HFF-Myc (cell line): Measurements from ENCODE around the gene CIDEB.

ENCODE experiments used
- DNase-seq: peaks from one replicate; pipeline ENCODE4 v3.0.0-alpha.2; 2011; ENCODE audit warnings: low read depth; ENCODE audit errors: extremely low read depth
- H3K4me3 ChIP-seq: replicated peaks from 2 replicates; pipeline ENCODE4 v1.5.1; 2011; ENCODE audit warnings: low read depth, mild to moderate bottlenecking, control low read depth, low read length
- TF ChIP-seq, protein P1 (sequence below): IDR thresholded peaks from 2 replicates; pipeline ENCODE4 v1.5.1; 2012; ENCODE audit warnings: mild to moderate bottlenecking, low read depth, low read length, control low read depth; ENCODE audit errors: missing control alignments

CIDEB gene

DNA sequence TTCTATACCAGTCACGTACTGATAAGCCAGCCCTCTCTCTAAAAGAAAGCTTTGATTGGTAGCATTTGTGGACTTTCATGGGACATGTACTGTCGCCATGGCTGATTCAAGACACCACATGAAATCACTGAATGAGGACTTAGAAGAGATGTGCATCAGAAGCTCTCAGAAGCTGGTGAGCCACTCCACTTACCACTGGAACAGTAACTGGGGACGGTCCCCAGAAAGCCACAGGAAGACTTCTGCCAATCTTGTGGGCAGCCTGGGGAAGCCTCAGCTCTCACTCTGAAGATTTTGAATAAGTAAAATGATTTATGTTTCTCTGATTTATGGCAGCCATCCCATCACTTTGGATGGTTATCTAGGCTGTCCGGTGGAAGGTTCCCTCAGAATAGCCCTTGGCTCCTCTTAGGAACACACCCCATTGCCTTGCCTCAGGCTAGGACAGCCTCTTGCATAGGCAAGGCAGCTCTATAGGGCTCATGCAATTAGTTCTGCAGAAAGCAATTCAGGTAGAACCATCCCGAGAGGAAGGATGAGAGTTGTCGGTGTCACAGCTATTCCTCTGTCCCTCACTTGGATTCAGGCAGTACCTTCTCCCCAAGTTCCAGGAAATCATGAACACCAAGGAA lies 18.0 kb downstream of the CIDEB start:
- DNase-seq: no peak
- TF ChIP-seq, protein P1, sequence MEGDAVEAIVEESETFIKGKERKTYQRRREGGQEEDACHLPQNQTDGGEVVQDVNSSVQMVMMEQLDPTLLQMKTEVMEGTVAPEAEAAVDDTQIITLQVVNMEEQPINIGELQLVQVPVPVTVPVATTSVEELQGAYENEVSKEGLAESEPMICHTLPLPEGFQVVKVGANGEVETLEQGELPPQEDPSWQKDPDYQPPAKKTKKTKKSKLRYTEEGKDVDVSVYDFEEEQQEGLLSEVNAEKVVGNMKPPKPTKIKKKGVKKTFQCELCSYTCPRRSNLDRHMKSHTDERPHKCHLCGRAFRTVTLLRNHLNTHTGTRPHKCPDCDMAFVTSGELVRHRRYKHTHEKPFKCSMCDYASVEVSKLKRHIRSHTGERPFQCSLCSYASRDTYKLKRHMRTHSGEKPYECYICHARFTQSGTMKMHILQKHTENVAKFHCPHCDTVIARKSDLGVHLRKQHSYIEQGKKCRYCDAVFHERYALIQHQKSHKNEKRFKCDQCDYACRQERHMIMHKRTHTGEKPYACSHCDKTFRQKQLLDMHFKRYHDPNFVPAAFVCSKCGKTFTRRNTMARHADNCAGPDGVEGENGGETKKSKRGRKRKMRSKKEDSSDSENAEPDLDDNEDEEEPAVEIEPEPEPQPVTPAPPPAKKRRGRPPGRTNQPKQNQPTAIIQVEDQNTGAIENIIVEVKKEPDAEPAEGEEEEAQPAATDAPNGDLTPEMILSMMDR: no peak
- no peak overlapping the region for H3K4me3 ChIP-seq

DNA sequence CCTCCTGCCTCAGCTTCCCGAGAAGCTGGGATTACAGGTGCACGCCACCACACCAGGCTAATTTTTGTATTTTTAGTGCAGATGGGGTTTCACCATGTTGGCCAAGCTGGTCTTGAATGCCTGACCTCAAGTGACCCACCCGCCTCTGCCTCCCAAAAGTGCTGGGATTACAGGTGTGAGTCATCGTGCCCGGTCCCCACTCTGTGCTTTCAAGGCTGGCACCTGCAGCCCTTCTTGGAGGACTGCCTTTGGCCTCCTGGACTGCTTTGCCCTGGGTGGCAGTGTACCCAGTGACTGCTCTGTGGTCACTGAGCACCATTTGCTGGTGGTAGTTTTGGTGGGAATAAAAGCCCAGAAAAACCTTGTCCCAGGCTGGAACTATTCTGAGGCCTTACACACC lies 20.8 kb downstream of the CIDEB start:
- no peak for DNase-seq
- H3K4me3 ChIP-seq: no peak overlapping the region
- TF ChIP-seq, protein P1: no peak

DNA sequence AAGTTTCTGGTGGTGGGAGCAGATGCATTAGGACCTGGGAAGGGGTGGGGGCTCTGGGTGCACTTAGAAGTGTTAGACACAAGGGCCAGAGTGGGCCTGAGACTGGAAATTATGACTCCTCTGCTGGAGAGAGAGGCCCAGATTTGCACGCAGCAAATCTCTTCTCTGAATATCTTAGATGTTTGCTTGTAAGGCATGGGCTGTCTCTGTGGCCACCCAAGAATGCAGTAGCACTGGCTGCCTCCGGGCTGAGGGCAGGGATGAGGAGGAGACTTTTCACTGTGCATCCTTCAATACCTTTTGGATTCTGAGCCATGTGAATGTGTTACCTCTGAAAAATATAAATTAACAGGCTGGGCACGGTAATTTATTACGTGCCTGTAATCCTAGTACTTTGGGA lies 22.4 kb downstream of the CIDEB start:
- H3K4me3 ChIP-seq: no peak overlapping the region
- TF ChIP-seq, protein P1: no peak
- no peak for DNase-seq

DNA sequence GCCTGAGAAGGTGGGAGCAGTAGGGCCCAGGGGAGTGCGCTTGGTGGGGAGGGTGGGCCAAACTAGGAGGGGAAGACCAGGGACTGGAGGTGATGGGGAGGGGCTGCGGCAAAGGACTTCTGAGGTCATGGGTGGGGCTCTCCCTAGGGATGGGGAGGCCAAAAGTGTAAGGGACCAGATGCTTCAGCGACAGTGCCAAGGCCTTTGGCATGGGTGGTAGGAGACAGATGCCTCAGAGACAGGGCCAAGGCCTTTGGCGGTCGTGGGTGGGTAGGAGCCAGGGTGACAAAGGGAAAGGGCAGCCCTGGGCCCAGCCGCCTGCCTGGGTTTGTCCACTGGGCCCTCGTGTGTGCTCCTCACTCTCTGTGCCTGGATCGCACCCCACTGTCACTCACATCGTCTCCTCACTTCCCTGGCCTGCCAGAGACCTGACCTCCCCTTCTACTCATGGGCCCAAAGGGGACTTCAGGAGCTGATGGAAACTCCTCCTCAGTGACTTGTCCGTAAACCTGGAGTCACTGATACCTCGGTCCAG lies 23.2 kb downstream of the CIDEB start:
- no peak overlapping the region for H3K4me3 ChIP-seq
- TF ChIP-seq, protein P1: no peak
- DNase-seq: no peak

DNA sequence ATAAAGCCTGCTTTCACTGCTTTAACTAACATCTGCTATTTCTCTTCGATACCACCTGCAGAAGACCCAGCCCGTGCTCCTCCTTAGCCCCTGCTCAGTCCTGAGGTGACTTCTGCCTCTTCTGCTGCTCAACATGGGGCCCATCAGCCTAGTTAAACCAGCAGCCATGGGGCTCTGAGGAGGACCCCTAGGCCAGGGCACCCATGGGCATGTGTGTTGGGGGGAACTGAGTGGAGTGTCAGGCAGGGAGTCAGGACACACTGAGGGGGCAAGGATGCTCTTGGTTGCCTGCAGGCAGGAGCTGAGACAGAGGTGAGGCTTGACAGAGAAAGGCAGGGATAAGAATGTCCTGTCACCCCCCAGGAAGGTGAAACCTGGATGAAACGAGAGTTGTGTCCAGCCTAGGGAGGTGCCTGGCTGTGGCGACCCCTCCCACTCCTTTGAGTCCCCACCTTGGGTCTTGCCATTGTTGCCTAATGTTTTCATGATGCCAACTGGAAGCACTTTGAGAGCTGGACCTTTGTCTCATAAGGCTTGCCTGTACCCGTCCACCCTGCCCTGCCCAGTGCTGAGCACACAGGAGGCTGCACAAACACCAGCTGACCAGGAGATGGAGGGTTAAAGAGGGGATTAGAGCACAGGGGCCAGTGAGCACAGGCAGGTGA lies 23.8 kb downstream of the CIDEB start:
- no peak for DNase-seq
- TF ChIP-seq, protein P1: no peak
- no peak overlapping the region for H3K4me3 ChIP-seq

DNA sequence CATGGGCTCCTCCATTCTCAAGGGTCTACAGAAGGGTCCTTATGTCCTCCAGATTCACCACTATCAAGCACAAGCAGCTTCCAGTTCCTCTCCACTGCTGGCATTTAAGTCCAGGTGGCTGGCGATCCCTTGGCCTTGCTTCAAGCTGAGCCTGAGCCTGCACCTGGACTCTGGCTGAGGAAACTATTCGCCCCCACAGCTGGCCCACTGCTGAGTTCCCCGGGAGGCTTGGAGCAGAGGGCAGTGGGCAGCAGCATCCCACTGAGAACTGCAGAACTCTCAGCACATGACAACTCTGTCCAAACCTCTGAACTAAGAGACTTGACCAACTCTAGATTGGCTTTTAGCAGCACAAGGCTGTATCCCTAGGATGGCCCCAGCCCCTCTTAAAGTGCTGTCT lies 25.0 kb downstream of the CIDEB start:
- TF ChIP-seq, protein P1: no peak
- no peak for DNase-seq
- no peak overlapping the region for H3K4me3 ChIP-seq
